ENCODE data around the gene C5orf47.

C5orf47 gene

GRCh38 chr5:173970878-173971650, 17.9 kb upstream of the C5orf47 start:
- DNase-seq: no peak

- no peak for DNase-seq
Observed at GRCh38 chr5:173971681-173972345, 17.2 kb upstream of the C5orf47 start.

DNA sequence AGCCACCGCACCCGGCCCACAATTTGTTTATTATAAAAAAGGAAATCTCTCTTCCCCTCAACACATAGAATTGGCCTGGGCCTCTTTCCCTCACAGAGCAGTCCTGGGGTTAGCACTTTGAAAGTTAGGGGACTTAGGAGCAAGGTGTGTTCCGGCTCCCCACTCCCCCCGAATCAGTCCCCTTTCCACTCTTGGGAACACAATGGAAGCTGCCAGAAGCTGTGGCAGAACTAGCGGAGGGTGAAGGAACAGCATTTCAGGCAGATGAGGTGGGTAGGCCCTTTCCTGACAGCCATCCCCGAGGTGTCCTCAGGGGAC, 16.4 kb upstream of the C5orf47 start:
- peak; percentile 73 for DNase-seq

- peak; percentile 92 for DNase-seq
Observed at GRCh38 chr5:173972925-173973615, 15.9 kb upstream of the C5orf47 start.

DNA sequence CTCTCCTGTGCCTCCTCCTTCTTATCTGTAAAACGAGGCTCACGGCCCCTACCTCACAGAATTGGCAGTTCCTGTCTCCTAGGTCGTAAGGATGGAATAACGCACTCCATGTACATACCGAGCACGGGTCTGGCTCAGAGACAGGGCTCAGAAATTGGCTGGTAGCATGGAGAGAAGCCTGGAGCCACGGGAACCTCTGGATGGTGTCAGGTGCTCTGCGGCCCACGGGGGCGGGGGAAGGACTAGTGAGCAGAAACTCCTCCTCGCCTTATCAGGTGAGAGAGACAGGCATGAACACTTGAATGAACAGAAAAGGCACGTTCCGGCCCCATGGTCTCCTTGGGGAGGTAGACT, 15.4 kb upstream of the C5orf47 start:
- peak; percentile 84 for DNase-seq

GRCh38 chr5:173974688-173975239, 14.2 kb upstream of the C5orf47 start:
- no peak for DNase-seq

DNA sequence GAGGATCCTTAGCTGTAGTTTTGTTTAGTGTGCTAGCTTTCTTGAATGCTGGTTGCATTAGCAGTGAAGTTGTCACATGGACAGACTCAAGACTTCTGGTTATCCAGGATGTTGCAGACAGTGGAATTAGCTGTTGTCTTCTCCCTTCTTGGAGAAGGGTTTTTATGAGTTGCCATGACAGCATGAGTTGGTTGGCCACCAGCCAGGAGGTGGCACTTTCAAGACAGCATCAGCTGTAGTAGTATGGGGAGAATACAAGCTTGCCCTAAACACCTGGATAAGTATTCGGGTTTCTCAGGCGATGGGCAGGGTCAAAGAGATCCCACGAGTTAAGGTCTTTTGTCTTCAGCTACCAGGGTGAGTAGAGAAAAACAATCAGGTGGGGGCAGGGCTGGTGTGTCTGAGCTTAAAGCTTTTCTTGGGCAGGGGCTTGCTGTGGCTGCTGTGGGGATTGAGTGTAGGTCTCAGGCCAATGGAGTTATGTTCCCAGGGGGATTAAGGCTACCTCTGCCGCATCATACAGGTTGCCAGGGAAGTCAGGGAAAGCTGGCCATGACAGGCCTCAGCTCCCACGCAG, 7.7 kb upstream of the C5orf47 start:
- DNase-seq: no peak

- peak; percentile 82 for DNase-seq
Observed at GRCh38 chr5:173984218-173984617, 4.8 kb upstream of the C5orf47 start.

- DNase-seq: peak; percentile 71
Observed at GRCh38 chr5:173989432-173990082, 587 bp downstream of the C5orf47 start.

DNA sequence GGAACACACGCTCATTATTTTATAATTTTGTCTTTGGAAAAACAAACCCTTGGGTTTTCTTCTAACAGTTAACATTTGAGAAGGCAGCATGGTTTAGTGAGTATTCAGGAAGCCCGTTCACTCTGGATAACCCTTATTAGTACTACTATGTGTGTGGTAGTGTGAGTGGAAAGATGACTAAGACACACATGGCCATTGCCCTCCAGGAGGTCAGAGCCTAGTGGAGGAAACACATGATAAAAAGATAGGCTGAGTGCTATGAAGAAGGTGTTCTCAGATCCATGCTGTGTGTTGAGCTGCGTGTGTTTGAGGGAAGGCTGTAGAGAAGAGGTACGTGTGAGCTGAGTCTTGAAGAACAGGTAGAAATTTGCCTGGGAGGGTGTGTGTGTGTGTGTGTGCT, 8.4 kb downstream of the C5orf47 start:
- peak; percentile 22 for DNase-seq

DNA sequence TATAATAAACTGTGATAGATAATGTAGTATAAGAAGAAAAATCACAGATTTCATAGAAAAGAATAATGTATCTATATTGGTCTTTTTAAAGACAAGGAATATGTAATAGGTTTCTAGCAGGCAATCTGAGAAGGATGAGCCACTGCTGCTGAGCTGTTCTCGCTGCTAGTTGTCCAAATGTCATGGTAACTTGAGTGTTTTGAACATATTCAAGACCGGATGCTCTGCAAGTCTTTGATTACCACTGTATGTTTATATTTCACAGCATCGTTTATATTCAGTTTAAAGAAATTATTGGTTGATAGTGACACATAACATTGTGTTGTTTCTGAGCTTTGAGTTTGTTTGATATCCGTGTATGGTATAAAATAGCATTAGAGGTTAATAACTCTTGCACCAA, 9.6 kb downstream of the C5orf47 start:
- peak; percentile 40 for DNase-seq

DNA sequence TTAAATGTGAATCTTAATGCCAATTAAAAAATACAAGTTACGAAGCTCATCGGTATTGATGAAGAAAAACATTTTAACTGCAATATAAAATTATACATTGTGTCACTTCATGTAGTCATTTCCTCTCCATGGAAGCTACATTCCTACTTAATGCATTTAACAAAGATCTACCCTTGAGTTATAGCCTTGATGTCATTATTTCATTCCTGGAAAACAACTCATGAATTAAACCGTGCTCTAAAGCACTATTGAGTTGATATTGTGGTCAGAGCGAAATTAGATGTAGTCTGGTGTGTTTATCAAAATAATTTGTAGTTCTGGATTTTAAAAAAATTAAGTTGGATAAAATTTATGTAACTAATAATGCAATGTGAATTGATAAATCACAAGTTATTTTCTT, 11.1 kb downstream of the C5orf47 start:
- DNase-seq: no peak

DNA sequence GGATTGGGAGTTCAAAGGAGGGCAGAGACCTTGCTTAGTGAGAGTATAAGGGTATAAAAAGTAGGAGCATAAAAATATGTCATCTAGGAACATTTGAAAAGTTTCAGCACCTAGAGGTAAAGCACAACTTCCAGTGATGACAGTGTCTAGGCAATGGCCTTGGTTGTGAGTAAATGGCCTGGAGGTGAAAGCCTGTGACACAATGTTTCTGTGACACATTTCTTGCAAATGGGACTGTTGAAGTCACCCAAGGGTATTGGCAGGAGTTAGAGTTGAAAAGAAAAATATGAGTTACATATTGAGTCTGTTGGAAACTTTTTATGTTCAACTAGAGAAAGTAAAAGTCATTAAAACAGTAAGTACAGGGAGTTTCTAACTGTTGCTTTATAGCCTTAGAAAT, 14.8 kb downstream of the C5orf47 start:
- DNase-seq: no peak

DNA sequence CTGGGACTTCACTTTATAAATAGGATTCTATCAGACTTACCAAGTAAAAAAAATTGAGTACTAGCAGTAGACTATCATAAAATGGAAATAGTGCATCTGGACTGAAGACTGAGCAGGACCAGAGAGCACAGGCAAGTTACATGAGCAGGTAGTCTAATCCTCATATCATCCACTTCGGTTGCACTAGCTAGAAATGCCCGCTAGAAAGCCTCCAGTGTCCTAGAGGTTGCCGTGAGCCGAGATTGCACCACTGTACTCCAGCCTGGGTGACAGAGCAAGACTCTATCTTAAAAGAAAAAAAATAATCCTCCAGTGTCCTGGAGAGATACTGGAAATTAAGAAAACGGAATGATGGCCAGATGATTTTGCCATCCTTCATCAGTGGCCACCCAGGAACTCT, 20.0 kb downstream of the C5orf47 start:
- no peak for DNase-seq

DNA sequence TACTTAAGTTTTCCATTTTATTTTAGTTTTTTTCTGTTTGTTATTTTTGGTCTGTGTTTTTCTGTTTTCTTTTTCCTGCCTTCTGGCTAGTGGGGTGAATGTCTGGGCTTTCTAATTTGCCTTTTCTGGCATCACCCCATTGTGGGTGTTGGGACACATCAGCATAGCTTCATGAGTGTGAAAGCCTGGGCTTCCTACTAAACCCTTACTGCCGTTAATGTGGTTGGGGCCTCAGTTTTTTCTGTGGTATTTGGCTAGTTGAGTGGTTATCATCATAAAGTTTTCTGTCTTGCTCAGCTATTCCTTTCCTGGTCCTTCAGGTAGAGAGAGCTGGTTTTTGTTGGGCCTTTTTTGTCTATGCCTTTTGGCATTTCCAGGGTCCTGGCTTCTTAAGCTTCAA, 21.4 kb downstream of the C5orf47 start:
- DNase-seq: no peak

GRCh38 chr5:174011441-174011840, 22.5 kb downstream of the C5orf47 start:
- DNase-seq: no peak

GRCh38 chr5:174020069-174020927, 31.3 kb downstream of the C5orf47 start:
- DNase-seq: peak; percentile 93

- DNase-seq: no peak
Observed at GRCh38 chr5:174020928-174021304, 31.9 kb downstream of the C5orf47 start.

DNA sequence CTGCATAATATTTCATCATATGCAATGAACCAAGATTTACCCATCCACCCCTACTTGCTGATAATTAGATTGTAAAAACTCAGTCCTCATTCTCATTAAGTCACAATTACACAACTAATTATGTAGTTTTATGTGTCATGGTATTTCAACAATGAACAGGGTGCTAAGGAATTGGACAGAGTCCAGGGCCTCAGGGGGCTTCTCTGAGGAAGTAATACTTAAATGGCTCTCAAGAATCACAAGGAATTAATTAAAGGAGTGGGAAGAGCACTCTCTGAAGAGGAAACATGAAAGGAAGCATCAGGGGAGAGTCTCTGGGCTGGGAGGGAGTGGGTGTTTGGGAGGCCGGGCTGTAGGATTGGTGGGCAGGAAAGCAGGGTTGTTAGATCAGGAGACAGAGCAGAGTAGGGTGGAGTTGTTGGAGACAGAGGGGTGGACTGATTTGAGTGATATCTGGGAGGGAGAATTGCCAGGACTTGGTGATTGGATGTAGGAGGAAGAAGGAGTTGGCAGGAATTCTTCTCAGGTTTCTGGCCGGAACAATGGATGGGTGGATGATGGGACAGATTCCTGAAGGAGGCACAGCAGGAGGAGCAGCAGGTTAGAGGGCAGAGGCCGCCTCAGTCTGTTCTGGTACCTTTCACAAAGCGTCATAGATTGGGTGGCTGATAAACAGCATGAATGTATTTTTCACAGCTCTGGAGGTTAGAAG, 33.6 kb downstream of the C5orf47 start:
- no peak for DNase-seq

GRCh38 chr5:174030286-174030685, 41.3 kb downstream of the C5orf47 start:
- DNase-seq: no peak

DNA sequence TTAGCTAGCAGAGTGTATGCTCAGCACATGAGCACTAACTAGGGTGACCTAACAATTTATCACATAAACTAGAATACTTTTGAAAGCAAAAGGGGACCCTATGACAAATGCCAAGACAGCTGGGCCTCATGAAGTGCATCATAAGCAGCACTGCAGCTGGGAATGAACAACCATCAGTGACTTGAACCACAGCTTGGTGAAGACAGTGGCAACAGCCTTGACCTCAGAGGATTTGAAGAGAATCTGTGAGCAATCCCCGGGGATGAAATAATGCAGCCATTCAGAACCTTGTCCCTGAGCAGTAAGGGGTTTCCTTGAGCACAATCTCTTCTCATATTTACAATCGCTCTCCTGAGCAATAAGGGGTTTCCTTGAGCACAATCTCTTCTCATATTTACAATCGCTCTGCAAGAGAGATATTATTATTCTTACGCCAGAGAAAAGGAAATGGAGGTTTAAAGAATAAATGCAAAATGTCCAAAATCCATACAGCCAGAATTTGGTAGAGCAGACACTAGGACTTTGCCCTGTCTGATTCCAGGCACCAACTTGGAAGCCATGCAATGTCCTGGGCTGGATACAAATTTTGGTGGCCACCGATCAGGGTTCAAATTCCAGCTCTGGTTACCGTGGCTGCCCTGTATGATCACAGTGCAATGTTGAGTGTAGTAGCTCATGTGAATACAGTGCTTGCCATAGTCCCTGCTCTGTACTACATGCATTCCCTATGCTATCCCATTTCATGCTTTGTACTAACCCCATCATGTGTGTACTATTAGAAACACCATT, 55.7 kb downstream of the C5orf47 start:
- no peak for DNase-seq

Data from DMS53 (cell line).